GM10266 (cell line): Measurements from ENCODE around the gene HOXC5.
A peak's percentile ranks its signal among the peaks of the same experiment; 100 is the strongest.

Experiments
- DNase-seq: peaks from one replicate; pipeline ENCODE4 v3.0.0; 2012; ENCODE audit errors: extremely low spot score
- CTCF ChIP-seq: IDR thresholded peaks from 2 replicates; pipeline ENCODE4 v1.5.1; 2012; ENCODE audit warnings: mild to moderate bottlenecking, low read depth; ENCODE audit not compliant: control insufficient read depth, insufficient read depth; ENCODE audit errors: missing control alignments

HOXC5 gene

GRCh38 chr12:53992377-53992889, 40.4 kb upstream of the HOXC5 start:
- TF ChIP-seq CTCF = no peak
- DNase-seq = no peak

- DNase-seq = no peak
- TF ChIP-seq CTCF = no peak
Observed at GRCh38 chr12:53993162-53994008, 39.5 kb upstream of the HOXC5 start.

GRCh38 chr12:53994009-53994263, 38.9 kb upstream of the HOXC5 start:
- no peak for TF ChIP-seq CTCF
- DNase-seq = no peak

GRCh38 chr12:53994264-53995001, 38.4 kb upstream of the HOXC5 start:
- DNase-seq = no peak
- no peak for TF ChIP-seq CTCF

DNA sequence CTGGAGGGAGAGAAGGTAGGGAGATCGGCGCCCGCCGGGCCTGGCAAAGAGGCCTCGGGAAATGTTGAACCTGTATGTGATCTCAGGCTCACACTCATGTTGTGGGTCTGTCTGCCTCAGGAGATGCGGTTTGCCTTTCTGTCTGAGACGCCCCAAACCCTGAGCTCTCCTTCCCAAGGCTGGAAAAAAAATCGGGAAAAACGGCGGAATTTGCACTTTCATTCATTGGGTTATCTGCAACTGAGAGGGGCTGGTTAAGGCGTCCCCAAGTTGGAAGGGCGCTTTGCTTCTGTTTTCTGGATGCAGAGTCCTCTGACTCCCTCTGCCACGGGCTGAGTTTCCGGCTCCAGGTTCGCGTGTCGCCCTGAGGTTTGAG, 37.9 kb upstream of the HOXC5 start:
- DNase-seq = no peak
- no peak for TF ChIP-seq CTCF

- peak; percentile 72 for DNase-seq
- TF ChIP-seq CTCF = no peak
Observed at GRCh38 chr12:53995378-53996239, 37.2 kb upstream of the HOXC5 start.
